Endodermal cell (in vitro differentiated cells): ENCODE measurements around the gene MYBPC1. TPM values are rescaled to one million over a fixed set of nuclear protein-coding genes. Genes with fewer than 3 reads are reported as not detected.

Source experiments
- total RNA-seq, 2 donors: library from RNA; stranded (reverse); fragmentation: NEBNext Ultra II Directional in 1 of 2; extraction: Animal tissue kit (Norgen Biotek cat#: 25700) in 1 of 2; gene quantifications; 2 replicates in 1 of 2; 3 replicates in 1 of 2; pipeline ENCODE4 v1.2.1, GENCODE V29; 2021

The MYBPC1 gene
- total RNA-seq, 2 donors from 2014 or later = not detected

Other genes with a start within 250 kb of the MYBPC1 start
- gene ARL1, start 187.2 kb upstream of the MYBPC1 start, total RNA-seq = 10 to 100 TPM; 80.6 to 86.3 TPM
- gene SPIC, start 119.6 kb upstream of the MYBPC1 start, total RNA-seq = not detected
- 10 to 100 TPM; 17.2 to 22.1 TPM for gene CHPT1, start 102.7 kb downstream of the MYBPC1 start, total RNA-seq
- not detected for gene SYCP3, start 144.5 kb downstream of the MYBPC1 start, total RNA-seq
- gene GNPTAB, start 236.0 kb downstream of the MYBPC1 start, total RNA-seq = 10 to 100 TPM; 27.8 to 30.5 TPM